Effector memory CD8-positive, alpha-beta T cell (primary cell): ENCODE results near the gene RETN.
A peak's percentile ranks its signal among the peaks of the same experiment; 100 is the strongest.

ENCODE experiments used
- ATAC-seq: fragments of 150-1000 bp; cut with Tn5 transposase; replicated peaks from 2 replicates; pipeline ENCODE4 v1.10.0; 2021; ENCODE audit warnings: mild to moderate bottlenecking, moderate library complexity
- DNase-seq, 3 experiments: peaks; one replicate each; pipeline ENCODE4 v3.0.0; 2021
- H3K27ac Mint-ChIP-seq, 2 donors: one replicate each; pipeline ENCODE4 v1.8.0; 2022; ENCODE audit warnings: mild to moderate bottlenecking in 2 of 2, mixed read lengths in 2 of 2, moderate library complexity in 2 of 2
- H3K27me3 Mint-ChIP-seq, 2 donors: one replicate each; pipeline ENCODE4 v1.8.0; 2022; ENCODE audit warnings: mixed read lengths in 2 of 2
- H3K36me3 Mint-ChIP-seq: one replicate; pipeline ENCODE4 v1.8.0; 2022; ENCODE audit warnings: mild to moderate bottlenecking, moderate library complexity, mixed read lengths; ENCODE audit not compliant: insufficient read depth
- H3K4me1 Mint-ChIP-seq, 2 donors: one replicate each; pipeline ENCODE4 v1.8.0; 2022; ENCODE audit warnings: low read depth in 2 of 2, mixed read lengths in 2 of 2
- H3K4me3 Mint-ChIP-seq, 2 donors: one replicate each; pipeline ENCODE4 v1.8.0; 2022; ENCODE audit warnings: mild to moderate bottlenecking in 2 of 2, mixed read lengths in 2 of 2, moderate library complexity in 2 of 2
- H3K9me3 Mint-ChIP-seq, 2 donors: one replicate each; pipeline ENCODE4 v1.8.0; 2022; ENCODE audit warnings: mixed read lengths in 2 of 2

The RETN gene

GRCh38 chr19:7632340-7633203 lies 36.3 kb upstream of the RETN start:
- Mint-ChIP-seq H3K9me3 (no peaks in the 10 kb centered on the region), H3K36me3 (peaks cover 55% of the 10 kb centered on the region), H3K4me1 (peaks cover 36 to 37% of the 10 kb centered on the region in 2 donors), H3K4me3 (peak overlapping the region in 1 of 2 donors; percentile 42), H3K27ac (peak overlapping the region in 1 of 2 donors; percentile 81), H3K27me3 (no peaks in the 10 kb centered on the region)
- ATAC-seq (no peak), DNase-seq (no peak)

GRCh38 chr19:7633698-7634097 lies 35.2 kb upstream of the RETN start, which contains the start of gene PCP2:
Gene PCP2, minus strand, starts transcription at chr19:7633719. Its CDS starts 262 bp downstream, at chr19:7633457.
- Mint-ChIP-seq H3K9me3 (no peaks in the 10 kb centered on the region), H3K27me3 (no peaks in the 10 kb centered on the region)

GRCh38 chr19:7635670-7636069 lies 33.2 kb upstream of the RETN start:
- Mint-ChIP-seq H3K4me3 (peak overlapping the region; percentile 83 to 86), H3K36me3 (peaks cover 31% of the 10 kb centered on the region), H3K9me3 (no peaks in the 10 kb centered on the region), H3K27me3 (no peaks in the 10 kb centered on the region), H3K4me1 (peaks cover 26 to 34% of the 10 kb centered on the region in 2 donors), H3K27ac (peak overlapping the region in 1 of 2 donors; percentile 94)
- no peak for ATAC-seq
- no peak for DNase-seq

More at GRCh38 chr19:7633698-7634097, 35.2 kb upstream of the RETN start, which contains the start of gene PCP2:
- DNase-seq (no peak), ATAC-seq (no peak)
- Mint-ChIP-seq H3K4me1 (peaks cover 31 to 36% of the 10 kb centered on the region in 2 donors), H3K4me3 (peak within 1 kb of the TSS in 1 of 2 donors; percentile 42), H3K36me3 (peaks cover 50% of the 10 kb centered on the region), H3K27ac (peak within 1 kb of the TSS in 1 of 2 donors; percentile 81)

- Mint-ChIP-seq H3K9me3 (no peaks in the 10 kb centered on the region), H3K27ac (peak overlapping the region; percentile 94), H3K4me1 (peaks cover 23 to 30% of the 10 kb centered on the region in 2 donors), H3K4me3 (peak overlapping the region; percentile 83 to 86), H3K36me3 (peaks cover 36% of the 10 kb centered on the region), H3K27me3 (no peaks in the 10 kb centered on the region)
- ATAC-seq (no peak), DNase-seq (no peak)
Measured at GRCh38 chr19:7636317-7636690, 32.5 kb upstream of the RETN start.

GRCh38 chr19:7636691-7637373 lies 32.0 kb upstream of the RETN start, which contains the start of gene STXBP2:
Gene STXBP2, plus strand, starts transcription at chr19:7637110. Its CDS starts 40 bp downstream, at chr19:7637150.
- peak; percentile 96 for ATAC-seq
- Mint-ChIP-seq H3K4me3 (peak within 1 kb of the TSS; percentile 83 to 86), H3K4me1 (peaks cover 23 to 30% of the 10 kb centered on the region in 2 donors), H3K36me3 (peaks cover 36% of the 10 kb centered on the region), H3K27ac (peak within 1 kb of the TSS; percentile 94), H3K9me3 (no peaks in the 10 kb centered on the region), H3K27me3 (no peaks in the 10 kb centered on the region)
- DNase-seq, result peak; percentile 86 to 92 (median 91)

GRCh38 chr19:7637374-7638256 lies 31.2 kb upstream of the RETN start:
- no peaks in the 10 kb centered on the region for H3K27me3 Mint-ChIP-seq
- ATAC-seq (peak; percentile 21), DNase-seq (no peak)
- peaks cover 33% of the 10 kb centered on the region for H3K36me3 Mint-ChIP-seq
- no peaks in the 10 kb centered on the region for H3K9me3 Mint-ChIP-seq
- peak overlapping the region; percentile 83 to 86 for H3K4me3 Mint-ChIP-seq
- peak overlapping the region; percentile 94 for H3K27ac Mint-ChIP-seq
- peaks cover 23 to 30% of the 10 kb centered on the region in 2 donors for H3K4me1 Mint-ChIP-seq

GRCh38 chr19:7638802-7639465 lies 29.9 kb upstream of the RETN start:
- peak overlapping the region in 1 of 2 donors; percentile 65 for H3K27ac Mint-ChIP-seq
- H3K4me3 Mint-ChIP-seq, result peak overlapping the region in 1 of 2 donors; percentile 83
- H3K4me1 Mint-ChIP-seq, result peaks cover 23 to 30% of the 10 kb centered on the region in 2 donors

GRCh38 chr19:7639863-7640348 lies 28.9 kb upstream of the RETN start:
- Mint-ChIP-seq H3K27me3 (no peaks in the 10 kb centered on the region), H3K4me1 (peaks cover 20 to 30% of the 10 kb centered on the region in 2 donors), H3K9me3 (no peaks in the 10 kb centered on the region), H3K27ac (peak overlapping the region; percentile 13 to 65), H3K36me3 (peaks cover 29% of the 10 kb centered on the region), H3K4me3 (peak overlapping the region in 1 of 2 donors; percentile 10)
- ATAC-seq (no peak), DNase-seq (no peak)

More at GRCh38 chr19:7638802-7639465, 29.9 kb upstream of the RETN start:
- DNase-seq (no peak), ATAC-seq (no peak)
- Mint-ChIP-seq H3K36me3 (peaks cover 26% of the 10 kb centered on the region), H3K9me3 (no peaks in the 10 kb centered on the region), H3K27me3 (no peaks in the 10 kb centered on the region)

- peaks cover 30% of the 10 kb centered on the region for H3K36me3 Mint-ChIP-seq
- H3K27me3 Mint-ChIP-seq, result no peaks in the 10 kb centered on the region
- peaks cover 15 to 30% of the 10 kb centered on the region in 2 donors for H3K4me1 Mint-ChIP-seq
- DNase-seq (no peak), ATAC-seq (no peak)
- peak overlapping the region in 1 of 2 donors; percentile 31 for H3K4me3 Mint-ChIP-seq
- H3K9me3 Mint-ChIP-seq, result no peaks in the 10 kb centered on the region
- H3K27ac Mint-ChIP-seq, result no peak overlapping the region
Measured at GRCh38 chr19:7640803-7641202, 28.0 kb upstream of the RETN start.

- no peak for ATAC-seq
- no peak for DNase-seq
- H3K27ac Mint-ChIP-seq, result no peak overlapping the region
- peaks cover 15 to 26% of the 10 kb centered on the region in 2 donors for H3K4me1 Mint-ChIP-seq
- no peak overlapping the region for H3K4me3 Mint-ChIP-seq
- H3K9me3 Mint-ChIP-seq, result no peaks in the 10 kb centered on the region
- H3K36me3 Mint-ChIP-seq, result peaks cover 28% of the 10 kb centered on the region
- H3K27me3 Mint-ChIP-seq, result no peaks in the 10 kb centered on the region
Measured at GRCh38 chr19:7641290-7642276, 27.3 kb upstream of the RETN start.

GRCh38 chr19:7642295-7643030 lies 26.4 kb upstream of the RETN start:
- no peak overlapping the region for H3K27ac Mint-ChIP-seq
- no peak for ATAC-seq
- H3K4me3 Mint-ChIP-seq, result no peak overlapping the region
- no peaks in the 10 kb centered on the region for H3K9me3 Mint-ChIP-seq
- no peaks in the 10 kb centered on the region for H3K27me3 Mint-ChIP-seq
- peaks cover 20% of the 10 kb centered on the region for H3K36me3 Mint-ChIP-seq
- H3K4me1 Mint-ChIP-seq, result peaks cover 15 to 21% of the 10 kb centered on the region in 2 donors
- DNase-seq, result no peak
